RWPE1 (cell line): ENCODE data around the gene MTLN.
"Not testable (repeated sequence)": the region's sequence is repeated elsewhere in the genome, so short reads cannot be mapped to it uniquely, and the experiment has no call there.

Source experiments
- CTCF ChIA-PET: fragments of 350-600 bp; sonication (Branson Sonifier 250); formaldehyde crosslinking; extraction: SDS; loops from one replicate; lab custom pipeline; 2021; lab: Yijun Ruan, JAX
- POLR2A ChIA-PET: fragments of 400-600 bp; formaldehyde crosslinking; extraction: SDS; loops from one replicate; lab custom pipeline; 2020; ENCODE audit warnings: antibody characterized with exemption; ENCODE audit not compliant: low non-redundant PET; lab: Yijun Ruan, JAX
- DNase-seq: peaks from one replicate; pipeline ENCODE4 v3.0.0; 2012; ENCODE audit warnings: low spot score
- H3K27ac ChIP-seq: fragments of 450-650 bp; 2 replicates; pipeline ENCODE4 v1.5.1; 2017
- CTCF ChIP-seq: fragments of 450-650 bp; conservative IDR thresholded peaks from 2 replicates; pipeline ENCODE4 v1.5.1; 2017; ENCODE audit warnings: low read depth, mild to moderate bottlenecking

Gene MTLN

GRCh38 chr2:110205660-110206455, 6.5 kb downstream of the MTLN start:
- POLR2A ChIA-PET = interaction anchor here (0.6 kb wide), 1 partner anchor 93 kb away, joined by 11 read pairs; no protein-coding TSS in a partner anchor
- CTCF ChIA-PET = no interaction called here
- no peak overlapping the region for H3K27ac ChIP-seq

GRCh38 chr2:110204408-110205385, 7.7 kb downstream of the MTLN start, which contains the start of gene NPHP1:
TSS of gene NPHP1 (minus strand) at chr2:110205013. CDS start at chr2:110204968, 45 bp downstream.
- no peak for TF ChIP-seq CTCF
- peak within 1 kb of the TSS; percentile 61 for H3K27ac ChIP-seq
- CTCF ChIA-PET = no interaction called here
- POLR2A ChIA-PET = no interaction called here
- peak; percentile 95 for DNase-seq

More at GRCh38 chr2:110205660-110206455, 6.5 kb downstream of the MTLN start:
- TF ChIP-seq CTCF = no peak
- no peak for DNase-seq

DNA sequence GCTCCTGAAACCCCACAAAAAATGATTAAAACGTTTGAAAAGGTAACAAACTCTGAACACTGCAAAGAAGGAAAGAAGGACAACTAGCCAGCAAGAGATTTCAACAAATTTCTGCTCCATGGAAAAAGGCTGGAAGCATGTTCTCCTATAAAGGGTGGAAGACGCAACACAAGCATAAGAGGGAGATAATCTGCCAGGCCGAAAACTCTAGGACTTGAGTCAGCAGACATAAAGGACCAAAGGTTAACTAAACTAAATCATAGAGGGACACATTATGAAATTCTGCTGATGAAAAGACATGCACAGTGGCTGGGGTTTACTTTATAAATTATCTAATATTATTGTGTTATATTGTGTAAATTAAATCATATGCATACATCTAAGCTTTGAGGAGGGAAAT, 14.3 kb downstream of the MTLN start:
- H3K27ac ChIP-seq = no peak overlapping the region
- POLR2A ChIA-PET = no interaction called here
- no peak for TF ChIP-seq CTCF
- CTCF ChIA-PET = no interaction called here
- no peak for DNase-seq

- H3K27ac ChIP-seq = no peak overlapping the region
- POLR2A ChIA-PET = no interaction called here
- no peak for DNase-seq
- no peak for TF ChIP-seq CTCF
- CTCF ChIA-PET = no interaction called here
Observed at GRCh38 chr2:110197452-110197851, 14.9 kb downstream of the MTLN start.

- POLR2A ChIA-PET, H3K27ac ChIP-seq, DNase-seq: not testable (repeated sequence)
- CTCF ChIA-PET = interaction anchor here (0.6 kb wide), 1 partner anchor 37 kb away, joined by 4 read pairs; no protein-coding TSS in a partner anchor
Observed at GRCh38 chr2:110190169-110190568, 22.2 kb downstream of the MTLN start.

- POLR2A ChIA-PET = no interaction called here
- H3K27ac ChIP-seq = no peak overlapping the region
- no peak for TF ChIP-seq CTCF
- no peak for DNase-seq
- CTCF ChIA-PET = interaction anchor here (0.6 to 0.8 kb wide), 2 partner anchors 12 to 455 kb away, joined by 3 to 4 read pairs; no protein-coding TSS in a partner anchor
Observed at GRCh38 chr2:110182449-110182848, 29.9 kb downstream of the MTLN start.
